Measurements from ENCODE around the gene AKR1B15.

Gene AKR1B15
- 0 reads per million in 3 donors for total RNA-seq

- no peak within 1 kb of the TSS for H3K4me3 ChIP-seq (ENCODE audit: insufficient read depth, low read depth, low read length, poor library complexity, severe bottlenecking)
- peaks cover 6% of the 10 kb centered on the region for H3K27me3 ChIP-seq (replicated peaks; ENCODE audit: control insufficient read depth, insufficient read depth, low read length, poor library complexity, severe bottlenecking)
- H3K27ac ChIP-seq (ENCODE audit: insufficient read depth, low read length, poor library complexity, severe bottlenecking) = no peak within 1 kb of the TSS
- H3K4me1 ChIP-seq (ENCODE audit: control insufficient read depth, insufficient read depth, low read length, poor library complexity, severe bottlenecking) = no peaks in the 10 kb centered on the region
- no peaks in the 10 kb centered on the region for H3K36me3 ChIP-seq (ENCODE audit: control insufficient read depth, insufficient read depth, low read length)
- H3K9me3 ChIP-seq (ENCODE audit: control insufficient read depth, low read length) = no peaks in the 10 kb centered on the region
- no peak for DNase-seq
These were observed at the start of gene AKR1B15 for GRCh38 chr7:134548877-134549276. TSS of gene AKR1B15 (plus strand) at chr7:134549110. CDS start at chr7:134564620, 15,510 bp downstream.

GRCh38 chr7:134500406-134500805 lies 48.5 kb upstream of the AKR1B15 start:
- no peaks in the 10 kb centered on the region for H3K27me3 ChIP-seq (replicated peaks; ENCODE audit: control insufficient read depth, insufficient read depth, low read length, poor library complexity, severe bottlenecking)
- no peaks in the 10 kb centered on the region for H3K36me3 ChIP-seq (ENCODE audit: control insufficient read depth, insufficient read depth, low read length)
- H3K4me3 ChIP-seq (ENCODE audit: insufficient read depth, low read depth, low read length, poor library complexity, severe bottlenecking) = no peak overlapping the region
- no peaks in the 10 kb centered on the region for H3K9me3 ChIP-seq (ENCODE audit: control insufficient read depth, low read length)
- H3K27ac ChIP-seq (ENCODE audit: insufficient read depth, low read length, poor library complexity, severe bottlenecking) = no peak overlapping the region
- no peaks in the 10 kb centered on the region for H3K4me1 ChIP-seq (ENCODE audit: control insufficient read depth, insufficient read depth, low read length, poor library complexity, severe bottlenecking)
- no peak for DNase-seq

- Histone ChIP-seq H3K9me3 (ENCODE audit: control insufficient read depth, low read length) (no peaks in the 10 kb centered on the region), H3K4me3 (ENCODE audit: insufficient read depth, low read depth, low read length, poor library complexity, severe bottlenecking) (no peak overlapping the region), H3K27me3 (replicated peaks; ENCODE audit: control insufficient read depth, insufficient read depth, low read length, poor library complexity, severe bottlenecking) (no peaks in the 10 kb centered on the region), H3K27ac (ENCODE audit: insufficient read depth, low read length, poor library complexity, severe bottlenecking) (no peak overlapping the region), H3K4me1 (ENCODE audit: control insufficient read depth, insufficient read depth, low read length, poor library complexity, severe bottlenecking) (no peaks in the 10 kb centered on the region), H3K36me3 (ENCODE audit: control insufficient read depth, insufficient read depth, low read length) (no peaks in the 10 kb centered on the region)
- DNase-seq = no peak
These were observed 47.9 kb upstream of the AKR1B15 start for GRCh38 chr7:134500982-134501381.

- Histone ChIP-seq H3K27me3 (replicated peaks; ENCODE audit: control insufficient read depth, insufficient read depth, low read length, poor library complexity, severe bottlenecking) (no peaks in the 10 kb centered on the region), H3K36me3 (ENCODE audit: control insufficient read depth, insufficient read depth, low read length) (no peaks in the 10 kb centered on the region), H3K9me3 (ENCODE audit: control insufficient read depth, low read length) (no peaks in the 10 kb centered on the region), H3K4me3 (ENCODE audit: insufficient read depth, low read depth, low read length, poor library complexity, severe bottlenecking) (no peak overlapping the region), H3K27ac (ENCODE audit: insufficient read depth, low read length, poor library complexity, severe bottlenecking) (no peak overlapping the region), H3K4me1 (ENCODE audit: control insufficient read depth, insufficient read depth, low read length, poor library complexity, severe bottlenecking) (no peaks in the 10 kb centered on the region)
- DNase-seq = no peak
These were observed 46.2 kb upstream of the AKR1B15 start for GRCh38 chr7:134502463-134503371.

GRCh38 chr7:134504660-134505164 lies 44.2 kb upstream of the AKR1B15 start:
- Histone ChIP-seq H3K36me3 (ENCODE audit: control insufficient read depth, insufficient read depth, low read length) (no peaks in the 10 kb centered on the region), H3K4me3 (ENCODE audit: insufficient read depth, low read depth, low read length, poor library complexity, severe bottlenecking) (no peak overlapping the region), H3K4me1 (ENCODE audit: control insufficient read depth, insufficient read depth, low read length, poor library complexity, severe bottlenecking) (no peaks in the 10 kb centered on the region), H3K27me3 (replicated peaks; ENCODE audit: control insufficient read depth, insufficient read depth, low read length, poor library complexity, severe bottlenecking) (no peaks in the 10 kb centered on the region), H3K9me3 (ENCODE audit: control insufficient read depth, low read length) (no peaks in the 10 kb centered on the region), H3K27ac (ENCODE audit: insufficient read depth, low read length, poor library complexity, severe bottlenecking) (no peak overlapping the region)
- DNase-seq = no peak

- H3K36me3 ChIP-seq (ENCODE audit: control insufficient read depth, insufficient read depth, low read length) = no peaks in the 10 kb centered on the region
- H3K27me3 ChIP-seq (replicated peaks; ENCODE audit: control insufficient read depth, insufficient read depth, low read length, poor library complexity, severe bottlenecking) = no peaks in the 10 kb centered on the region
- H3K4me3 ChIP-seq (ENCODE audit: insufficient read depth, low read depth, low read length, poor library complexity, severe bottlenecking) = no peak overlapping the region
- H3K4me1 ChIP-seq (ENCODE audit: control insufficient read depth, insufficient read depth, low read length, poor library complexity, severe bottlenecking) = no peaks in the 10 kb centered on the region
- no peak for DNase-seq
- no peak overlapping the region for H3K27ac ChIP-seq (ENCODE audit: insufficient read depth, low read length, poor library complexity, severe bottlenecking)
- H3K9me3 ChIP-seq (ENCODE audit: control insufficient read depth, low read length) = no peaks in the 10 kb centered on the region
These were observed 43.1 kb upstream of the AKR1B15 start for GRCh38 chr7:134505856-134506255.

GRCh38 chr7:134509010-134509409 lies 39.9 kb upstream of the AKR1B15 start:
- Histone ChIP-seq H3K36me3 (ENCODE audit: control insufficient read depth, insufficient read depth, low read length) (no peaks in the 10 kb centered on the region), H3K27ac (ENCODE audit: insufficient read depth, low read length, poor library complexity, severe bottlenecking) (no peak overlapping the region), H3K27me3 (replicated peaks; ENCODE audit: control insufficient read depth, insufficient read depth, low read length, poor library complexity, severe bottlenecking) (no peaks in the 10 kb centered on the region), H3K9me3 (ENCODE audit: control insufficient read depth, low read length) (no peaks in the 10 kb centered on the region), H3K4me3 (ENCODE audit: insufficient read depth, low read depth, low read length, poor library complexity, severe bottlenecking) (no peak overlapping the region), H3K4me1 (ENCODE audit: control insufficient read depth, insufficient read depth, low read length, poor library complexity, severe bottlenecking) (no peaks in the 10 kb centered on the region)
- DNase-seq = no peak

- Histone ChIP-seq H3K27me3 (replicated peaks; ENCODE audit: control insufficient read depth, insufficient read depth, low read length, poor library complexity, severe bottlenecking) (no peaks in the 10 kb centered on the region), H3K9me3 (ENCODE audit: control insufficient read depth, low read length) (no peaks in the 10 kb centered on the region), H3K4me3 (ENCODE audit: insufficient read depth, low read depth, low read length, poor library complexity, severe bottlenecking) (no peak overlapping the region), H3K4me1 (ENCODE audit: control insufficient read depth, insufficient read depth, low read length, poor library complexity, severe bottlenecking) (no peaks in the 10 kb centered on the region), H3K36me3 (ENCODE audit: control insufficient read depth, insufficient read depth, low read length) (no peaks in the 10 kb centered on the region), H3K27ac (ENCODE audit: insufficient read depth, low read length, poor library complexity, severe bottlenecking) (no peak overlapping the region)
- DNase-seq = no peak
These were observed 38.3 kb upstream of the AKR1B15 start for GRCh38 chr7:134510646-134511045.

GRCh38 chr7:134512271-134512670 lies 36.6 kb upstream of the AKR1B15 start:
- no peak for DNase-seq
- Histone ChIP-seq H3K27me3 (replicated peaks; ENCODE audit: control insufficient read depth, insufficient read depth, low read length, poor library complexity, severe bottlenecking) (no peaks in the 10 kb centered on the region), H3K27ac (ENCODE audit: insufficient read depth, low read length, poor library complexity, severe bottlenecking) (no peak overlapping the region)

GRCh38 chr7:134513169-134513752 lies 35.6 kb upstream of the AKR1B15 start:
- H3K9me3 ChIP-seq (ENCODE audit: control insufficient read depth, low read length) = no peaks in the 10 kb centered on the region
- H3K4me1 ChIP-seq (ENCODE audit: control insufficient read depth, insufficient read depth, low read length, poor library complexity, severe bottlenecking) = no peaks in the 10 kb centered on the region
- DNase-seq = no peak
- no peaks in the 10 kb centered on the region for H3K36me3 ChIP-seq (ENCODE audit: control insufficient read depth, insufficient read depth, low read length)
- H3K4me3 ChIP-seq (ENCODE audit: insufficient read depth, low read depth, low read length, poor library complexity, severe bottlenecking) = no peak overlapping the region
- no peak overlapping the region for H3K27ac ChIP-seq (ENCODE audit: insufficient read depth, low read length, poor library complexity, severe bottlenecking)
- no peaks in the 10 kb centered on the region for H3K27me3 ChIP-seq (replicated peaks; ENCODE audit: control insufficient read depth, insufficient read depth, low read length, poor library complexity, severe bottlenecking)

More at GRCh38 chr7:134512271-134512670, 36.6 kb upstream of the AKR1B15 start:
- Histone ChIP-seq H3K9me3 (ENCODE audit: control insufficient read depth, low read length) (no peaks in the 10 kb centered on the region), H3K4me3 (ENCODE audit: insufficient read depth, low read depth, low read length, poor library complexity, severe bottlenecking) (no peak overlapping the region), H3K36me3 (ENCODE audit: control insufficient read depth, insufficient read depth, low read length) (no peaks in the 10 kb centered on the region), H3K4me1 (ENCODE audit: control insufficient read depth, insufficient read depth, low read length, poor library complexity, severe bottlenecking) (no peaks in the 10 kb centered on the region)
